K562 (cell line): Measurements from ENCODE around the gene CEP290. TPM values are rescaled to one million over a fixed set of nuclear protein-coding genes. Genes with fewer than 3 reads are reported as not detected.

Experiments
- CEBPG ChIP-seq, 3 experiments: fragments of 200-800 bp in 1 of 3; sonication (Bioruptor generic) in 1 of 3; sonication (generic) in 1 of 3; formaldehyde crosslinking in 1 of 3; IDR thresholded peaks in 2 of 3; conservative IDR thresholded peaks in 1 of 3; 2 replicates each; pipeline versions ENCODE4 v1.6.1 to v1.8.0; 2016 to 2022; ENCODE audit warnings: missing compliant biosample characterization in 2 of 3, missing genetic modification characterization in 2 of 3, mild to moderate bottlenecking in 1 of 3, missing genetic modification reagents in 1 of 3
- CTBP1 ChIP-seq: fragments of 450-650 bp; IDR thresholded peaks from 2 replicates; pipeline ENCODE4 v1.6.1; 2016; ENCODE audit warnings: borderline replicate concordance
- CXXC5 ChIP-seq: fragments of 250-450 bp; sonication (Bioruptor Pico); IDR thresholded peaks from 2 replicates; pipeline ENCODE4 v1.8.0; 2022; ENCODE audit warnings: inconsistent platforms, mild to moderate bottlenecking, moderate library complexity
- HNRNPK ChIP-seq: fragments of 200-400 bp; formaldehyde crosslinking; IDR thresholded peaks from one replicate; pipeline ENCODE4 v1.6.1; 2018; ENCODE audit warnings: mild to moderate bottlenecking, low read depth, low read length; ENCODE audit not compliant: poor library complexity, severe bottlenecking
- KLF1 ChIP-seq: fragments of 450-650 bp; IDR thresholded peaks from 2 replicates; pipeline ENCODE4 v1.6.1; 2016; ENCODE audit warnings: missing genetic modification characterization, missing compliant biosample characterization
- NONO ChIP-seq, 2 experiments: fragments of 200-400 bp in 1 of 2; fragments of 450-650 bp in 1 of 2; formaldehyde crosslinking in 1 of 2; IDR thresholded peaks; 2 replicates each; pipeline ENCODE4 v1.6.1; 2017; ENCODE audit warnings: low read depth in 2 of 2, mild to moderate bottlenecking in 2 of 2, moderate library complexity in 2 of 2, low read length in 1 of 2
- RUNX1 ChIP-seq: sonication (generic); IDR thresholded peaks from 2 replicates; pipeline ENCODE4 v1.6.1; 2016; ENCODE audit warnings: antibody characterized with exemption, low read depth
- SMAD1 ChIP-seq: fragments of 150-350 bp; IDR thresholded peaks from 2 replicates; pipeline ENCODE4 v1.6.1; 2014; ENCODE audit warnings: low read length, low read depth; ENCODE audit not compliant: partially characterized antibody
- ZNF133 ChIP-seq: fragments of 250-450 bp; sonication (Bioruptor Pico); IDR thresholded peaks from 2 replicates; pipeline ENCODE4 v1.4.0; 2020; ENCODE audit warnings: mild to moderate bottlenecking
- ZNF408 ChIP-seq: fragments of 250-450 bp; sonication (Bioruptor Pico); IDR thresholded peaks from 2 replicates; pipeline ENCODE4 v1.4.0; 2020; ENCODE audit warnings: low read depth, mild to moderate bottlenecking, moderate library complexity
- ZNF41 ChIP-seq: fragments of 250-450 bp; sonication (Bioruptor Pico); conservative IDR thresholded peaks from 2 replicates; pipeline ENCODE4 v1.4.0; 2020; ENCODE audit warnings: mild to moderate bottlenecking
- ZNF518B ChIP-seq: fragments of 250-450 bp; sonication (Bioruptor Pico); IDR thresholded peaks from 2 replicates; pipeline ENCODE4 v1.5.0; 2021; ENCODE audit warnings: mild to moderate bottlenecking, moderate library complexity
- ZNF639 ChIP-seq, 2 experiments: fragments of 200-800 bp in 1 of 2; sonication (Bioruptor generic) in 1 of 2; sonication (generic) in 1 of 2; formaldehyde crosslinking in 1 of 2; IDR thresholded peaks in 1 of 2; conservative IDR thresholded peaks in 1 of 2; 2 replicates each; pipeline versions ENCODE4 v1.5.0 to v1.6.1; 2016 to 2020; ENCODE audit warnings: missing compliant biosample characterization in 1 of 2, missing genetic modification characterization in 1 of 2, missing genetic modification reagents in 1 of 2
- ZNF830 ChIP-seq: fragments of 250-450 bp; sonication (Bioruptor Pico); IDR thresholded peaks from 2 replicates; pipeline ENCODE4 v1.5.0; 2021; ENCODE audit warnings: mild to moderate bottlenecking
- polyA plus RNA-seq, 8 experiments: library from polyadenylated mRNA; depleted of rRNA in 4 of 8; stranded (reverse) in 5 of 8; unstranded in 3 of 8; fragments of >200 nt; fragmentation: Nextera tagmentation in 2 of 8; fragmentation: Illumina TruSeq in 1 of 8; extraction: Ambion mirVana in 2 of 8; extraction: Trizol in 1 of 8; gene quantifications; 2 replicates each; pipeline versions ENCODE4 v1.2.1 to v1.2.3, GENCODE V29; 2011 to 2014; ENCODE audit warnings: inconsistent platforms in 1 of 8, missing spikeins in 1 of 8
- total RNA-seq, 7 experiments: library from RNA; depleted of rRNA in 6 of 7; stranded (reverse); fragments of >200 nt in 6 of 7; fragmentation: Illumina TruSeq in 2 of 7; extraction: Trizol in 2 of 7; gene quantifications; 2 replicates each; pipeline versions ENCODE4 v1.2.1 to v1.2.3, GENCODE V29; 2011 to 2021; ENCODE audit warnings: low replicate concordance in 1 of 7

The CEP290 gene
- total and polyA plus RNA-seq, 9 of the 15 experiments (the other 6 are each of a cell fraction or from before 2014, with no cell fraction given), result 7.2 to 19.4 (median 18.1) TPM

- TF ChIP-seq KLF1 (tag) (no peak), CTBP1 (peak; percentile 72; the same call in 1 of the 2 replicates), ZNF133 (CRISPR knock-in tag) (no peak), ZNF408 (CRISPR knock-in tag) (no peak), ZNF639 (CRISPR knock-in tag; conservative IDR thresholded peaks at IDR 0.05 in 1 of 2, IDR thresholded peaks at IDR 0.05 in 1 of 2) (no peak), SMAD1 (no peak), CEBPG (CRISPR knock-in tag; IDR thresholded peaks at IDR 0.05) (no peak), CEBPG (tag; conservative IDR thresholded peaks at IDR 0.05 in 1 of 2, IDR thresholded peaks at IDR 0.05 in 1 of 2) (no peak), RUNX1 (no peak), ZNF830 (CRISPR knock-in tag) (no peak), ZNF41 (CRISPR knock-in tag) (no peak), NONO (IDR thresholded peaks at IDR 0.05; ENCODE audit: low read depth in 2 of 2, low read length in 1 of 2) (peak; percentile 14 to 49; a peak in 1 of 4 replicates), ZNF518B (CRISPR knock-in tag) (no peak), CXXC5 (CRISPR knock-in tag) (peak; percentile 88), HNRNPK (no peak)
Measured at GRCh38 chr12:88035271-88035906, 106.5 kb downstream of the CEP290 start (continued).
